HepG2 (cell line): ENCODE data around the gene HEPHL1. TPM values are rescaled to one million over a fixed set of nuclear protein-coding genes. Genes with fewer than 3 reads are reported as not detected.

Source experiments
- ATAC-seq: fragments of 200-7000 bp; cut with Tn5 transposase; 3 replicates; pipeline ENCODE4 v1.9.1; 2020; ENCODE audit warnings: mild to moderate bottlenecking, moderate library complexity
- BruUV-seq: library from RNA; stranded (reverse); fragments of 400-500 nt; replicated peaks from 2 replicates; lab custom pipeline; 2021; lab: Mats Ljungman, UMichigan
- CTCF ChIA-PET: fragments of 300-600 bp; formaldehyde crosslinking; extraction: SDS; loops from one replicate; lab custom pipeline; 2021; ENCODE audit warnings: low total read pairs, inconsistent platforms, low intra/inter-chr PET ratio; lab: Yijun Ruan, JAX
- POLR2A ChIA-PET: fragments of 350-600 bp; sonication (Branson Sonifier 250); formaldehyde crosslinking; loops from one replicate; lab custom pipeline; 2020; ENCODE audit warnings: antibody characterized with exemption, inconsistent platforms; lab: Yijun Ruan, JAX
- DNase-seq: peaks from one replicate; pipeline ENCODE4 v3.0.0-alpha.2; 2015; ENCODE audit warnings: low spot score
- FAIRE-seq: peaks from 3 replicates; lab custom pipeline; 2011; peaks lifted over from hg19 to GRCh38; lab: Jason Lieb, UNC
- H2AFZ ChIP-seq: one replicate; pipeline ENCODE4 v1.6.1; 2011; ENCODE audit warnings: low read length, inconsistent platforms
- H3K27ac ChIP-seq: fragments of 300-600 bp; 3 replicates; pipeline ENCODE4 v1.8.0; 2011; ENCODE audit warnings: mixed run types, mild to moderate bottlenecking, mixed read lengths, low read length, inconsistent platforms; ENCODE audit not compliant: insufficient read depth; ENCODE audit errors: extremely low read length
- H3K27me3 ChIP-seq, 2 experiments: fragments of 200-600 bp in 1 of 2; 2 replicates in 1 of 2; 3 replicates in 1 of 2; pipeline versions ENCODE4 v1.6.0 to v1.8.0; 2011; ENCODE audit warnings: low read length in 2 of 2, mild to moderate bottlenecking in 2 of 2, moderate library complexity in 2 of 2, inconsistent platforms in 1 of 2; ENCODE audit not compliant: insufficient read depth in 2 of 2, control insufficient read depth in 1 of 2
- H3K36me3 ChIP-seq, 2 experiments: fragments of 200-600 bp in 1 of 2; replicated peaks in 1 of 2; 2 replicates in 1 of 2; 3 replicates in 1 of 2; pipeline versions ENCODE4 v1.5.1 to v1.8.0; 2011; ENCODE audit warnings: low read length in 2 of 2, inconsistent platforms in 1 of 2; ENCODE audit not compliant: insufficient read depth in 2 of 2, control insufficient read depth in 1 of 2
- H3K4me1 ChIP-seq: 2 replicates; pipeline ENCODE4 v1.5.1; 2012; ENCODE audit warnings: low read length, inconsistent platforms; ENCODE audit not compliant: insufficient read depth
- H3K4me2 ChIP-seq: 2 replicates; pipeline ENCODE4 v1.6.0; 2011; ENCODE audit warnings: low read depth, low read length, inconsistent platforms
- H3K4me3 ChIP-seq, 3 experiments: fragments of 200-600 bp in 1 of 3; sonication (generic), shearing (Covaris generic) in 1 of 3; replicated peaks in 1 of 3; 2 replicates each; pipeline ENCODE4 v1.5.1; 2011 to 2016; ENCODE audit warnings: low read length in 3 of 3, inconsistent platforms in 2 of 3, low read depth in 2 of 3, mild to moderate bottlenecking in 2 of 3, control low read depth in 1 of 3, mixed read lengths in 1 of 3; ENCODE audit not compliant: insufficient read depth in 1 of 3
- H3K79me2 ChIP-seq: one replicate; pipeline ENCODE4 v1.6.1; 2011; ENCODE audit warnings: low read length, inconsistent platforms; ENCODE audit not compliant: insufficient read depth
- H3K9ac ChIP-seq: 2 replicates; pipeline ENCODE4 v1.6.0; 2011; ENCODE audit warnings: mild to moderate bottlenecking, low read depth, low read length, inconsistent platforms; ENCODE audit not compliant: insufficient read depth
- H3K9me3 ChIP-seq: 2 replicates; pipeline ENCODE4 v1.5.1; 2012; ENCODE audit warnings: mild to moderate bottlenecking, low read length
- H4K20me1 ChIP-seq: 2 replicates; pipeline ENCODE4 v1.6.0; 2011; ENCODE audit warnings: inconsistent platforms, mild to moderate bottlenecking, low read length, moderate library complexity; ENCODE audit not compliant: insufficient read depth
- CCDC6 ChIP-seq: sonication (generic); formaldehyde crosslinking; IDR thresholded peaks from 2 replicates; pipeline ENCODE4 v1.8.1; 2022; ENCODE audit warnings: mild to moderate bottlenecking, missing genetic modification reagents, moderate library complexity
- HIVEP1 ChIP-seq: sonication (generic); formaldehyde crosslinking; IDR thresholded peaks from 2 replicates; pipeline ENCODE4 v1.4.0; 2020; ENCODE audit warnings: mild to moderate bottlenecking, missing genetic modification reagents
- HOXA3 ChIP-seq: sonication (generic); formaldehyde crosslinking; IDR thresholded peaks from 2 replicates; pipeline ENCODE4 v1.5.0; 2020; ENCODE audit warnings: missing genetic modification reagents
- ISL2 ChIP-seq: sonication (generic); formaldehyde crosslinking; IDR thresholded peaks from 2 replicates; pipeline ENCODE4 v1.5.0; 2020; ENCODE audit warnings: missing genetic modification reagents
- KIAA2018 ChIP-seq: sonication (generic); formaldehyde crosslinking; IDR thresholded peaks from 2 replicates; pipeline ENCODE4 v1.5.0; 2020; ENCODE audit warnings: mild to moderate bottlenecking, missing genetic modification reagents, borderline replicate concordance
- NR0B2 ChIP-seq: sonication (generic); formaldehyde crosslinking; IDR thresholded peaks from 2 replicates; pipeline ENCODE4 v1.4.0; 2020; ENCODE audit warnings: mild to moderate bottlenecking, missing genetic modification reagents
- TMF1 ChIP-seq: sonication (generic); formaldehyde crosslinking; IDR thresholded peaks from 2 replicates; pipeline ENCODE4 v1.8.1; 2022; ENCODE audit warnings: low read depth, missing genetic modification reagents
- U2AF2 ChIP-seq: fragments of 200-400 bp; formaldehyde crosslinking; IDR thresholded peaks from 2 replicates; pipeline ENCODE4 v1.6.1; 2017; ENCODE audit warnings: low read depth, mild to moderate bottlenecking, low read length
- ZBTB25 ChIP-seq: IDR thresholded peaks from 2 replicates; pipeline ENCODE4 v1.6.1; 2018; ENCODE audit warnings: missing genetic modification reagents
- ZBTB43 ChIP-seq: sonication (generic); formaldehyde crosslinking; conservative IDR thresholded peaks from 2 replicates; pipeline ENCODE4 v1.4.0; 2020; ENCODE audit warnings: missing genetic modification reagents
- ZNF121 ChIP-seq: sonication (generic); formaldehyde crosslinking; IDR thresholded peaks from 2 replicates; pipeline ENCODE4 v1.5.0; 2020; ENCODE audit warnings: mild to moderate bottlenecking, missing genetic modification reagents
- ZNF615 ChIP-seq: sonication (generic); formaldehyde crosslinking; IDR thresholded peaks from 2 replicates; pipeline ENCODE4 v1.5.0; 2020; ENCODE audit warnings: mild to moderate bottlenecking, missing genetic modification reagents, borderline replicate concordance
- ZNF768 ChIP-seq: sonication (generic); formaldehyde crosslinking; IDR thresholded peaks from 2 replicates; pipeline ENCODE4 v1.4.0; 2020; ENCODE audit warnings: missing genetic modification reagents
- ZSCAN12 ChIP-seq: sonication (generic); formaldehyde crosslinking; IDR thresholded peaks from 2 replicates; pipeline ENCODE4 v1.9.0; 2021; ENCODE audit warnings: mild to moderate bottlenecking, missing genetic modification reagents
- ZSCAN22 ChIP-seq: sonication (generic); formaldehyde crosslinking; IDR thresholded peaks from 2 replicates; pipeline ENCODE4 v1.4.0; 2020; ENCODE audit warnings: mild to moderate bottlenecking, missing genetic modification reagents
- WGBS: methylation state at CpG from one replicate; pipeline ENCODE4 v1.1.6; 2017; ENCODE audit warnings: low lambda C conversion rate; 5-methylcytosine and 5-hydroxymethylcytosine counted together
- in situ Hi-C: cut with HindIII; loops from 2 replicates; pipeline ENCODE4 v1.10.0; 2017; ENCODE audit warnings: low pct_unique_long_range_greater_than_20kb; ENCODE audit not compliant: extremely low pct_ligation_motif_present
- intact Hi-C: fragments of 100-400 bp; cut with micrococcal nuclease; formaldehyde crosslinking; loops from one replicate; pipeline ENCODE4 v1.10.0; 2022; ENCODE audit not compliant: unreplicated experiment
- polyA plus RNA-seq, 8 experiments: library from polyadenylated mRNA; depleted of rRNA in 3 of 8; stranded (reverse) in 7 of 8; unstranded in 1 of 8; fragments of >200 nt; fragmentation: Illumina TruSeq in 4 of 8; extraction: Trizol in 4 of 8; gene quantifications; 2 replicates each; pipeline versions ENCODE4 v1.2.1 to v1.2.3, GENCODE V29; 2011 to 2016; ENCODE audit warnings: low read depth in 4 of 8, missing spikeins in 1 of 8, mixed read lengths in 1 of 8; ENCODE audit not compliant: insufficient read depth in 1 of 8
- total RNA-seq, 5 experiments: library from RNA; depleted of rRNA; stranded (reverse); fragments of >200 nt; fragmentation: Illumina TruSeq; extraction: Trizol; gene quantifications; 2 replicates each; pipeline ENCODE4 v1.2.3, GENCODE V29; 2016; ENCODE audit warnings: low read depth in 1 of 5

The HEPHL1 gene
- total and polyA plus RNA-seq, 2 of the 13 experiments (the other 11 are each of a cell fraction or from before 2014, with no cell fraction given): 0.04 to 0.05 TPM

DNA sequence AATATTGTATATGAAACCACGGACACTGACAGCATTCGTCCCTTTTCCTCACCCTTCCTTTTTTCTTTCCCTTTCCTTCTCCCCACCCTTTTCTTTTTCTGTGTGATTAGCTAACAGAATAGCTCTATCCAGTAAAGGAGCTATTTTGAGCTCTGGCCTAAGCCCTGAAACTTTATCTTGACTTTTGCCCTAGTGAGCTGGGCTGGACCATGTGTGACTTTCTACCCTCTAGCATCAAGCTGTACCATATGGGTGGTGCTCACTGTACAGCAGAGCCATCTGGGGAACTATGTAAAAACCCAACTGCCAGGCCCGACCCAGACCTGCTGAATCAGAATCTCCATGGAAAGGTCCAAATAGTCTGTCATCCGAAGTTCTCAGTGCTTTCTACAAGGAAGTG is 85.6 kb downstream of the HEPHL1 start:
- no peak overlapping the region for H3K9ac ChIP-seq
- H2AFZ ChIP-seq: no peak overlapping the region
- no peaks in the 10 kb centered on the region for H3K4me1 ChIP-seq
- H3K4me2 ChIP-seq: no peak overlapping the region
- BruUV-seq: no TSS peak
- H3K4me3 ChIP-seq: no peak overlapping the region
- ChIA-PET POLR2A (no interaction called here), CTCF (no interaction called here)
- H3K9me3 ChIP-seq: no peaks in the 10 kb centered on the region
- no peak for FAIRE-seq
- H3K36me3 ChIP-seq: no peaks in the 10 kb centered on the region
- DNase-seq: no peak
- in situ Hi-C loops: no loop called here
- WGBS: 77% methylated on average over 4 of the region's 4 CpGs
- intact Hi-C loops: no loop called here
- ATAC-seq: no peak
- H3K79me2 ChIP-seq: no peaks in the 10 kb centered on the region
- no peaks in the 10 kb centered on the region; a peak in 1 of 5 replicates for H3K27me3 ChIP-seq
- H4K20me1 ChIP-seq: no peaks in the 10 kb centered on the region
- no peak overlapping the region for H3K27ac ChIP-seq
- TF ChIP-seq TMF1: no peak
- no peak for TF ChIP-seq ZNF768 (CRISPR knock-in tag)
- no peak for TF ChIP-seq ISL2 (CRISPR knock-in tag)
- TF ChIP-seq ZBTB25 (CRISPR knock-in tag): no peak
- TF ChIP-seq ZNF121 (CRISPR knock-in tag): no peak
- no peak for TF ChIP-seq ZBTB43
- TF ChIP-seq ZSCAN12 (CRISPR knock-in tag): no peak
- TF ChIP-seq U2AF2: no peak
- no peak for TF ChIP-seq ZNF615 (CRISPR knock-in tag)
- TF ChIP-seq KIAA2018: no peak
- TF ChIP-seq NR0B2 (CRISPR knock-in tag): no peak
- no peak for TF ChIP-seq CCDC6 (CRISPR knock-in tag)
- TF ChIP-seq ZSCAN22 (CRISPR knock-in tag): no peak
- no peak for TF ChIP-seq HOXA3 (CRISPR knock-in tag)
- TF ChIP-seq HIVEP1 (CRISPR knock-in tag): no peak
